Spleen (tissue), 11 donors: ENCODE measurements around the gene EXOSC5. TPM values are rescaled to one million over a fixed set of nuclear protein-coding genes. Genes with fewer than 3 reads are reported as not detected.
"Not testable (repeated sequence)": the region's sequence is repeated elsewhere in the genome, so short reads cannot be mapped to it uniquely, and the experiment has no call there.

Source experiments
- DNase-seq: peaks from one replicate; pipeline ENCODE4 v3.0.0-alpha.2; 2020
- H3K27ac ChIP-seq, 8 donors: fragments of 200-600 bp; sonication (generic) in 7 of 8; 1 replicate in 4 of 8; 2 replicates in 4 of 8; pipeline versions ENCODE4 v1.5.0 to v1.8.0; 2016 to 2021; ENCODE audit warnings: inconsistent platforms in 4 of 8, mild to moderate bottlenecking in 4 of 8, moderate library complexity in 1 of 8
- H3K27me3 ChIP-seq, 7 donors: fragments of 200-600 bp; sonication (generic) in 6 of 7; replicated peaks in 1 of 7; 1 replicate in 4 of 7; 2 replicates in 3 of 7; pipeline versions ENCODE4 v1.5.0 to v1.8.0; 2016 to 2021; ENCODE audit warnings: inconsistent platforms in 3 of 7, mild to moderate bottlenecking in 1 of 7
- H3K36me3 ChIP-seq, 6 donors: fragments of 200-600 bp; sonication (generic) in 5 of 6; 1 replicate in 4 of 6; 2 replicates in 2 of 6; pipeline versions ENCODE4 v1.5.0 to v1.8.0; 2016 to 2021; ENCODE audit warnings: inconsistent platforms in 2 of 6
- H3K4me1 ChIP-seq, 6 donors: fragments of 200-600 bp; sonication (generic) in 5 of 6; 1 replicate in 3 of 6; 2 replicates in 3 of 6; pipeline versions ENCODE4 v1.5.0 to v1.8.0; 2016 to 2021; ENCODE audit warnings: inconsistent platforms in 3 of 6
- H3K4me3 ChIP-seq, 8 donors: fragments of 200-600 bp; sonication (generic) in 7 of 8; 1 replicate in 4 of 8; 2 replicates in 4 of 8; pipeline versions ENCODE4 v1.5.0 to v1.8.0; 2016 to 2021; ENCODE audit warnings: inconsistent platforms in 4 of 8, mild to moderate bottlenecking in 4 of 8, moderate library complexity in 2 of 8
- H3K9me3 ChIP-seq, 8 donors: fragments of 200-600 bp; sonication (generic) in 7 of 8; 1 replicate in 4 of 8; 2 replicates in 4 of 8; pipeline versions ENCODE4 v1.5.0 to v1.8.0; 2016 to 2021; ENCODE audit warnings: inconsistent platforms in 4 of 8
- CTCF ChIP-seq, 11 experiments: fragments of 200-600 bp in 7 of 11; fragments of 450-650 bp in 4 of 11; sonication (generic) in 4 of 11; IDR thresholded peaks in 8 of 11; conservative IDR thresholded peaks in 3 of 11; 1 replicate in 7 of 11; 2 replicates in 4 of 11; pipeline versions ENCODE4 v1.4.0 to v1.8.0; 2016 to 2021; ENCODE audit warnings: antibody characterized with exemption in 11 of 11, inconsistent platforms in 4 of 11, mild to moderate bottlenecking in 1 of 11
- POLR2A ChIP-seq, 3 donors: fragments of 450-650 bp; IDR thresholded peaks; one replicate each; pipeline ENCODE4 v1.5.1; 2017; ENCODE audit warnings: antibody characterized with exemption in 3 of 3, mild to moderate bottlenecking in 1 of 3
- POLR2AphosphoS5 ChIP-seq, 3 donors: sonication (generic); formaldehyde crosslinking; IDR thresholded peaks; one replicate each; pipeline ENCODE4 v1.5.1; 2017; ENCODE audit warnings: antibody characterized with exemption in 3 of 3
- WGBS, 5 donors: extraction: QIAGEN DNeasy Blood & Tissue Kit in 3 of 5; methylation state at CpG; one replicate each; pipeline versions ENCODE4 v1.1.5 to v1.1.7; 2013 to 2018; 5-methylcytosine and 5-hydroxymethylcytosine counted together
- intact Hi-C: fragments of 100-400 bp; cut with DNase I; formaldehyde crosslinking; loops from one replicate; pipeline ENCODE4 v1.15.0; 2023; ENCODE audit warnings: low total_unique reads
- polyA plus RNA-seq, 3 donors: library from polyadenylated mRNA; stranded (reverse); fragments of 200-250 nt; gene quantifications; one replicate each; pipeline ENCODE4 v1.2.1, GENCODE V29; 2013
- total RNA-seq, 7 donors: library from RNA; depleted of rRNA in 3 of 7; stranded (reverse); fragments of >200 nt in 3 of 7; fragmentation: NEBNext Ultra II Directional in 4 of 7; extraction: Animal tissue kit (Norgen Biotek cat#: 25700) in 4 of 7; gene quantifications; one replicate each; pipeline versions ENCODE4 v1.1.0 to v1.2.1, GENCODE V29; 2016 to 2021
- donor health status: healthy with polysubstance abuse.
- donor health status: DM: no; HTN: no; CAD: no; lungs with moderate emphysema.
- donor health status: DM: no; HTN: no; CAD: no.
- donor health status: Bipolar disorder and iron deficiency.
- donor health status: healthy.
- donor health status: DM: no; HTN: no; CAD: no.
- donor health status: DM: yes; HTN: yes; CAD: no.

Gene EXOSC5
- total and polyA plus RNA-seq, 10 donors = 10.1 to 53.8 (median 16.8) TPM

DNA sequence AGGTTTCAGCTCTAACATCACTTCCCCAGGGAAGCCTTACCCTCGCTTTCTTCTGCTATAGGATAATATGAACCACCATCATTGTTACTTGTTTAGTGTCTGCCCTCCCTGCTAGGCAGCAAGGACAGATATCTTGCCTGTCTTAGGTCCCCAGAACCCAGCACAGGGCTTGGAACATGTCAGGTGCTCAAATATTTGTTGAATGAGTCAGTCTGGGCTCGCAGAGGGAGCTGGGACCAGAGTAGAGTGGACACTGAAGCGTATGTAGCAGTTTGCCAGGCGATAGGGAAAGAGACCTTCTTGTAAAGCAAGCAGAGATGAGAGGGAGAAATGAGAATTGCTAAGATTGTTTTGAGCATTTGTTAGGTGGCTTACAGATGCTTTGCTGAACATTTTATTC lies 12.1 kb upstream of the EXOSC5 start:
- WGBS, 5 donors = 72 to 86% (median 73%) methylated on average over 4 of the region's 4 CpGs
- Histone ChIP-seq H3K4me1 (peaks cover 4 to 96% (median 45%) of the 10 kb centered on the region in 6 donors), H3K4me3 (peak overlapping the region in 1 of 8 donors; percentile 10), H3K9me3 (no peaks in the 10 kb centered on the region), H3K27me3 (no peaks in the 10 kb centered on the region), H3K36me3 (peaks cover 0 to 41% (median 28%) of the 10 kb centered on the region in 6 donors), H3K27ac (peak overlapping the region in 7 of 8 donors; percentile 58 to 88 (median 76))
- TF ChIP-seq CTCF (IDR thresholded peaks at IDR 0.05 in 8 of 11, conservative IDR thresholded peaks at IDR 0.05 in 3 of 11) = no peak
- TF ChIP-seq POLR2A (IDR thresholded peaks at IDR 0.05) = no peak
- TF ChIP-seq POLR2AphosphoS5 (IDR thresholded peaks at IDR 0.05) = no peak
- DNase-seq = no peak
- intact Hi-C loops = no loop called here

GRCh38 chr19:41408846-41409245 lies 11.7 kb upstream of the EXOSC5 start:
- Histone ChIP-seq H3K36me3 (peaks cover 0 to 39% (median 24%) of the 10 kb centered on the region in 6 donors), H3K27ac (peak overlapping the region in 7 of 8 donors; percentile 58 to 88 (median 76)), H3K4me1 (peaks cover 4 to 94% (median 43%) of the 10 kb centered on the region in 6 donors)
- H3K9me3 ChIP-seq, H3K4me3 ChIP-seq, intact Hi-C loops, H3K27me3 ChIP-seq, DNase-seq: not testable (repeated sequence)
- WGBS, 5 donors = 70 to 94% (median 89%) methylated on average over 5 of the region's 5 CpGs

DNA sequence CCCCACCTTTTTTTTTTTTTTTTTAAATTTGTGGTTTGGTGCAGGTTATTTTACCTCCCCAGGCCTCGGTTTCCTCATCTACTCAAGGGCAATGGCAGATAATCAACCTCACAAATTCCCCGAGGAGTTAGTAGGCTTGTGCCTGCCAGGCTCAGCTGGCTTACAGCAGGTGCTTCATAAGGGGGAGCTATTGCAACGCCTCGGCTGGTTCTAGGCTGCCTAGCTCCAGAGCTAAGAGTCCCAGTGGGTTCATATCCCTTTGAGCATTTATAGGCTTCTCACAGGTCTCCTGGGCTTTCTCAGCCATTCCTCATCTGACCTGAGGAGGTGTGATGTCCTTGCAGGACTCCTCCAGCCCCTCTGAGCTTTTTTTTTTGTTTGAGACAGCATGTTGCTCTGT lies 11.1 kb upstream of the EXOSC5 start:
- Histone ChIP-seq H3K4me3 (no peak overlapping the region), H3K9me3 (no peaks in the 10 kb centered on the region), H3K27me3 (no peaks in the 10 kb centered on the region), H3K4me1 (peaks cover 4 to 94% (median 43%) of the 10 kb centered on the region in 6 donors), H3K27ac (peak overlapping the region; percentile 7 to 88 (median 76)), H3K36me3 (peaks cover 0 to 39% (median 19%) of the 10 kb centered on the region in 6 donors)
- DNase-seq = no peak
- TF ChIP-seq POLR2AphosphoS5 (IDR thresholded peaks at IDR 0.05) (no peak), POLR2A (IDR thresholded peaks at IDR 0.05) (no peak), CTCF (IDR thresholded peaks at IDR 0.05 in 8 of 11, conservative IDR thresholded peaks at IDR 0.05 in 3 of 11) (no peak)
- WGBS, 5 donors = 53 to 88% (median 59%) methylated on average over 4 of the region's 4 CpGs
- intact Hi-C loops = no loop called here

DNA sequence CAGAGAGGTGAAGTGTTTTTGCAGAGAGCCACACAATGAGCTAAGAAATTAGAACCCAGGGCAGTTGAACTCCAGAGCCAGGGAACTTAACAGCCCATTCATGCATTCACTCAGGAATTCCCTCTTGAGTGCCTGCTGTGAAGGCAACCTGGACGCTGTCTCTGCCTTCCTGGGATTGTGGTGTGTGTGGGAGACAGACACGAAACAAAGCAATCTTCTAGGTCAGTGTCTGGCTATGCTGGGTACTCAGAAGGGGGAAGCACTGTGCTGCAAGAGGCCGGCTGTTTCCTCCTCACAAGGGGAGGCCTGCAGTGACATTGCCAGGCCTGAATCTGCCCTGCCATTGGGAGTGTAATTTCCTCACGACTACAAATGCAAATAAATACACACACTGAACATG lies 10.1 kb upstream of the EXOSC5 start:
- H3K36me3 ChIP-seq = peaks cover 0 to 40% (median 13%) of the 10 kb centered on the region in 6 donors
- H3K27ac ChIP-seq = peak overlapping the region in 6 of 8 donors; percentile 21 to 88 (median 69)
- peaks cover 4 to 92% (median 40%) of the 10 kb centered on the region in 6 donors for H3K4me1 ChIP-seq
- TF ChIP-seq POLR2A (IDR thresholded peaks at IDR 0.05) (no peak), POLR2AphosphoS5 (IDR thresholded peaks at IDR 0.05) (no peak), CTCF (IDR thresholded peaks at IDR 0.05 in 8 of 11, conservative IDR thresholded peaks at IDR 0.05 in 3 of 11) (peak in 1 of 11 experiments; percentile 25)
- no peaks in the 10 kb centered on the region for H3K9me3 ChIP-seq
- no peaks in the 10 kb centered on the region for H3K27me3 ChIP-seq
- intact Hi-C loops = no loop called here
- WGBS, 5 donors = 22 to 71% (median 31%) methylated on average over 4 of the region's 4 CpGs
- no peak overlapping the region for H3K4me3 ChIP-seq
- no peak for DNase-seq
